ENCODE results near the gene EGLN1. TPM values are rescaled to one million over a fixed set of nuclear protein-coding genes. Genes with fewer than 3 reads are reported as not detected.

The EGLN1 gene
- total RNA-seq, 1 donor from 2014 or later = 71.6 TPM

GRCh38 chr1:231397886-231398671 is 24.0 kb downstream of the EGLN1 start:
- DNase-seq (ENCODE audit: low read depth in 2 of 2) = no peak

- DNase-seq (ENCODE audit: low read depth in 2 of 2) = peak in 1 of 2 donors; percentile 16
Measured at GRCh38 chr1:231396643-231397042, 25.4 kb downstream of the EGLN1 start.

- no peak for DNase-seq (ENCODE audit: low read depth in 2 of 2)
Measured at GRCh38 chr1:231395998-231396390, 26.1 kb downstream of the EGLN1 start.

- DNase-seq (ENCODE audit: low read depth in 2 of 2) = peak; percentile 88 to 94
Measured at GRCh38 chr1:231395076-231395997, 26.8 kb downstream of the EGLN1 start.

GRCh38 chr1:231393668-231394067 is 28.4 kb downstream of the EGLN1 start:
- DNase-seq (ENCODE audit: low read depth in 2 of 2) = no peak

GRCh38 chr1:231392389-231393131 is 29.5 kb downstream of the EGLN1 start:
- DNase-seq (ENCODE audit: low read depth in 2 of 2) = no peak

- peak; percentile 33 to 78 for DNase-seq (ENCODE audit: low read depth in 2 of 2)
Measured at GRCh38 chr1:231390071-231390470, 32.0 kb downstream of the EGLN1 start.

GRCh38 chr1:231387770-231388669 is 34.1 kb downstream of the EGLN1 start:
- DNase-seq (ENCODE audit: low read depth in 2 of 2) = peak in 1 of 2 donors; percentile 78

- DNase-seq (ENCODE audit: low read depth in 2 of 2) = no peak
Measured at GRCh38 chr1:231386466-231386865, 35.6 kb downstream of the EGLN1 start.

GRCh38 chr1:231385416-231385748 is 36.7 kb downstream of the EGLN1 start:
- no peak for DNase-seq (ENCODE audit: low read depth in 2 of 2)

GRCh38 chr1:231384696-231385415 is 37.2 kb downstream of the EGLN1 start:
- no peak for DNase-seq (ENCODE audit: low read depth in 2 of 2)

- DNase-seq (ENCODE audit: low read depth in 2 of 2) = no peak
Measured at GRCh38 chr1:231383159-231383860, 38.8 kb downstream of the EGLN1 start.

- DNase-seq (ENCODE audit: low read depth in 2 of 2) = no peak
Measured at GRCh38 chr1:231382426-231382825, 39.7 kb downstream of the EGLN1 start.

- no peak for DNase-seq (ENCODE audit: low read depth in 2 of 2)
Measured at GRCh38 chr1:231381729-231382128, 40.4 kb downstream of the EGLN1 start.

GRCh38 chr1:231376875-231377549 is 45.1 kb downstream of the EGLN1 start:
- no peak for DNase-seq (ENCODE audit: low read depth in 2 of 2)

GRCh38 chr1:231376101-231376500 is 46.0 kb downstream of the EGLN1 start:
- peak in 1 of 2 donors; percentile 53 for DNase-seq (ENCODE audit: low read depth in 2 of 2)

- DNase-seq (ENCODE audit: low read depth in 2 of 2) = no peak
Measured at GRCh38 chr1:231374394-231374793, 47.7 kb downstream of the EGLN1 start.

- DNase-seq (ENCODE audit: low read depth in 2 of 2) = no peak
Measured at GRCh38 chr1:231372501-231372900, 49.6 kb downstream of the EGLN1 start.

- peak; percentile 21 to 34 for DNase-seq (ENCODE audit: low read depth in 2 of 2)
Measured at GRCh38 chr1:231369282-231369681, 52.8 kb downstream of the EGLN1 start.
